Activated effector memory CD4-positive, alpha-beta T cell treated with Interleukin-2 at 50 U/mL for 16 hours (primary cell): ENCODE measurements around the gene KRTAP10-6.
"Not testable (repeated sequence)": the region's sequence is repeated elsewhere in the genome, so short reads cannot be mapped to it uniquely, and the experiment has no call there.

Experiments used
- DNase-seq: peaks from one replicate; pipeline ENCODE4 v3.0.0-alpha.2; 2020

KRTAP10-6 gene

GRCh38 chr21:44555200-44555875 lies 37.0 kb downstream of the KRTAP10-6 start:
- no peak for DNase-seq

- no peak for DNase-seq
Observed at GRCh38 chr21:44552681-44553080, 39.6 kb downstream of the KRTAP10-6 start.

- no peak for DNase-seq
Observed at GRCh38 chr21:44552136-44552535, 40.2 kb downstream of the KRTAP10-6 start.

DNA sequence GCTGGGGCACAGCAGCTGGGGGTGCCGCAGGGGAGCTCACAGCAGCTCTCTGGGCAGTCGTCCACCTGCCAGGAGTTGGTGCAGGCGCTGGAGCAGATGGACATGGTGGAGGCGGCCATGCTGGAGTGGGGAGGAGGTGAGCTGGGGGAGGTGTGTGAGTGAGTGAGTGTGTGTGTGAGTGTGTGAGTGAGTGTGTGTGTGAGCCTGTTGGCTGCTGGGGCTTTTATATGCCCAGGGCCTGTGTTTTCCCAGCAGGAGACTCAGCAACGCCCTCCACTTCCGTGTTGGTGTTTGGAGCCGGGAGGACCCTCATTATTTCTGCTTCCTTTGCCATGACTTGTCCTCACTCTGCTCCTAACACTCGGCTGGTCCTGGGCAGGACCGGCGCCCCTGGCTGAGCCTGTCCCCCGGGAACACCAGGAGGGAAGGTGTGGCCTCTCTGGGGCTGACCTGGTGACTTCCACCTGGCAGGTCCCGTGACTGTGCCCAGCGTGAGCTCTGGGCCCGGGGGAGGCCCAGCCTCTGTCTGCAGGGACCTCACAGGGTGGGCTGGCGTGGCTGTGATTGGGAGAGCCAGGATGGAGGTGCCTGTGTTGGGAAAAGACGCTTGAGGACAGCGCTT lies 40.9 kb downstream of the KRTAP10-6 start, which contains the start of gene KRTAP10-2:
Gene KRTAP10-2 (minus strand): TSS at position 166 of the 622 bp plus-strand sequence. CDS start 47 bp downstream, at position 119.
- DNase-seq: no peak

GRCh38 chr21:44550807-44551206 lies 41.5 kb downstream of the KRTAP10-6 start:
- DNase-seq: no peak

DNA sequence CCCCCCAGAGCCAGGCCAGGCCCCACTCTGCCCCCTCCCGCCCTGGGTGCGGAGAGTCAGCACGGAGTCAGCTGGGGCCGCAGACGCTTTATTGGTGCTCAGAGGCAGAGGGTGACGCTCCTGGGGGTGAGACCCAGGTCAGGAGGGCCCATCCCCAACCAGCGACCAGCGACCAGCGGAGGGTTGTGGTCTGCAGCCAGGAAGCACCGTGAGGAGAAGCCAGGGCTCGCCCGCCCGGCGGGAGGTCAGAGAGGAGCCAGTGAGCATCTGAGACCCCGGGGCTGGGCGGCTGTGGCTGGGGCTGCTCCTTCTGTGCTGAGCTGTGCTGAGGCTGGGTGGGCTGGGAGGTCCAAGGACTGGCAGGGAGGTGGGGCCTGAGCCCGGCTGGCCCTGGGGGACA lies 42.0 kb downstream of the KRTAP10-6 start:
- not testable (repeated sequence) for DNase-seq

DNA sequence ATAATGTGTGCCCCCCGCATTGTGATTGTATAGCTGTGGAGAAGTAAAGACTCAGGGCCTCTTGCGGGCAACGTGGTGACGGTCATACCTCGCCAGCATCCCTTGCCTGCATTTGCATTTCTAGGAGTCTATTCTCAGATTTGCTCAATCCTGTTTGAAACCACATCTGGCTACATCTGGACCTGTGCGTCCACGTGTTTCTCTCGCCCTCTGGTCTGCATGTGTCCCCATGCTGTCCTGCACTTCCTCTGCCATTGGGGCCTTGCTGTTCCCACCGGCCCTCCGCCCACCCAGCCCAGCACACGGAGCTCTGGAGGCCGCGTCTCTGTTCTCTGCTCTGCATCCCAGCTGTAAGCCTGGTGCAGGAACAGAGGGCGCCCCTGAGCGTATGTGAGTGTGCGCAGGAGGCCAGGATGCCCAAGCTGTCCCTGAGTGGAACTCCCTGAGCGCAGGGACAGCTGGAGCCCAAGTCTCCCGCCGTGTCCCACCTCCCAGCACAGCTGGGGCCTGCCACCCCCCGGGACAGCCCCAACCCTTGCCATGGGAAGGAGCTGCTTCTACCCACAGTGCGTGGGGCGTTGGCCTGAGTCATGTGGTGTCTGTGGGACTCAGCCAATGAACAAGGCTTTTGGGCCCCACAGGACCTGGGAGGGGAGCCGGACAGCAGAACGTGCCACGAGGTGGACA lies 42.6 kb downstream of the KRTAP10-6 start:
- DNase-seq: no peak

DNA sequence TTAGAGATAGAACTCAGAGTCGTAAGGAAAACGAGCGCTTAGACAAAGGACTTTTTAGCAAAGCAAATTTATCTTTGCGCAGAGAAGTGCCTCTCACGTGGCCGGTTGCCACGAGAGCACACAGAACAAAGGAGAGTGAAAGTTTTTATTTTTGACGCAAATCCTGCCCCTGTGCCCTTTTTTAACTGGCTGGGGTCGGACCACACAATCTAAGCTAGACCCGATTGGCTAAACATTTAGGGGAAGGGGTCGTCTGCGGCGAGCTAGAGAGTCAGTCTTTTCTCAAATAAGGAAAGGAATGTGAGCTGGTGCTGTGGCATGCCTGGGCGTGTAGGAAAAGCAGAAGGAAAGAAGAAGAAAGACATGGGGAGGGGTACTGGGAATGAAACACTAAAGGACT lies 43.4 kb downstream of the KRTAP10-6 start:
- DNase-seq: no peak

DNA sequence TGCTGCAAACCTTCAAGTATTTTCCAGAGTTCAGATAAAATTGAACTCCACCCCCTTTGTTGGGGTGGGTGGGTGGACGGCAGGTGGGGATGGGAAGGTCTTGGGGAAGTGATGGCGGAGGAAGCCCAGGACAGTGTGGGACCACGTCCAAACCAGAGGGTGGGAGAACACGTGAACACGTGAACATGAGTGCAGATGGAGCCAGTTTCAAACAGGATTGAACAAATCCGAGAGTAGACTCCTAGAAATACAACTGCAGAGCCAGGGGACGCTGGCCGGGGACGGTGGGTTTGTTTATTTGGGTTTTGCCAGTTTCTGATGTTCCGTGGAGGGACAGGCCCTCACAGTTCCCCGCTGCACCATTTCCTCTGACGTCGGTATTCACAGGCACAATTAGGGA lies 43.9 kb downstream of the KRTAP10-6 start:
- DNase-seq: no peak

DNA sequence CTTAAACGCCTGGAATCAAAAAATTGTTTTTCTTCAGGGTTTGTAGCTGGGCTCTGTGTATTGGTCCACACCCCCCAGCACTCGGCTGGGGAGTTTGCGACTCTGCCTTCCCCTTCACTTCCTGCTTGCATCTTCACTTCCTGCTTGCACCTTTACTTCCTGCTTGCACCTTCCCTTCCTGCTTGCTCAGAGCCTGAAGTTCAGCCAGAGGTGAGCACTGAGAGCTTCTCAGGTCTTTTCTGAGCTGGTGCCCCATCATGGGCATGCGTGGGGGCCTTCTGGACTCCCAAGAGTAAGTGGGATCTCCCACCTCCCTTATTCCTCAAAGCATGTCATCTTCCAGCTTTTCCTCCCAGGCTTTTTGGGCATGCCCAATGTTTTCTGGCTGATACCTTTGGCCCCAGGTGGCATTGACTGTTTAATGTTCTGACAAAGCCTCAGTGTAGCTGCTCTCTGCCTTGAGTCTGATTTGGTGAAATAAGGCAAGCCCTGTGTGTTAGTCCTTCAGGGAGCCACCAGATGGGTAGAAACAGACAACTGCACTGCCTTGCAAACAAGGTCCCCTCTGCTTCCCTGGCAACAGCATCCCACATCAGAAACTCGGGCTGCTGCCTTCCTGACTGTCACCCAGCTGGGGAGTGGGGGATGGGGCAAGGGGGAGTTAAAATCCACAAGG lies 44.5 kb downstream of the KRTAP10-6 start:
- DNase-seq: peak; percentile 22

GRCh38 chr21:44544566-44544965 lies 47.7 kb downstream of the KRTAP10-6 start:
- DNase-seq: no peak

DNA sequence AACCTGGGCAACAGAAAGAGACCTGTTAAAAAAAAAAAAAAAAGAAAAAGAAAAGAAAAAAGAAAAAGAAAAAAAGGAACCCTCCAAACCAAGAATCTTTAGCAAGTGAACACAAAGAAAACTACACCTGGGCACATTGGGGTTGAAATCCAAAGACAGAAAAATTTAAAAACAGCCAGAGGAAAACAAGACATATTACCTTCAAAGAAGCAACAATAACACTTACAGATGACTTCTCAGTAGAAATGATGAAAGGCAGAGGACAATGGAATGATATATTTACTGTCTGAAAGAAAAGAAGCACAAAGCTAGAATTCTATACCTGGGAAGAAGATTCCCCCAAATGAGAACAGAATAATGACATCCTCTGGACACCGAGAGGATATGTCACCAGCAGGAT lies 49.6 kb downstream of the KRTAP10-6 start:
- no peak for DNase-seq
